Transverse colon (tissue), 4 donors: ENCODE results near the gene LTB. TPM values are rescaled to one million over a fixed set of nuclear protein-coding genes. Genes with fewer than 3 reads are reported as not detected.

Experiments
- DNase-seq: peaks from one replicate; pipeline ENCODE4 v3.0.0-alpha.2; 2019
- H3K27ac ChIP-seq, 4 donors: fragments of 200-600 bp; sonication (generic); 2 replicates each; pipeline ENCODE4 v1.5.1; 2016 to 2018; ENCODE audit warnings: inconsistent platforms in 4 of 4
- H3K27me3 ChIP-seq: fragments of 200-600 bp; sonication (generic); 2 replicates; pipeline ENCODE4 v1.5.1; 2017; ENCODE audit warnings: inconsistent platforms
- H3K36me3 ChIP-seq, 4 donors: fragments of 200-600 bp; sonication (generic); 2 replicates each; pipeline ENCODE4 v1.5.1; 2017 to 2019; ENCODE audit warnings: inconsistent platforms in 4 of 4
- H3K4me1 ChIP-seq, 4 donors: fragments of 200-600 bp; sonication (generic); 2 replicates each; pipeline ENCODE4 v1.5.1; 2017 to 2020; ENCODE audit warnings: inconsistent platforms in 4 of 4
- H3K4me3 ChIP-seq, 4 donors: fragments of 200-600 bp; sonication (generic); 1 replicate in 1 of 4; 2 replicates in 3 of 4; pipeline versions ENCODE4 v1.5.1 to v1.6.1; 2017 to 2019; ENCODE audit warnings: inconsistent platforms in 4 of 4
- H3K9me3 ChIP-seq, 2 donors: fragments of 200-600 bp; sonication (generic); 2 replicates each; pipeline ENCODE4 v1.5.1; 2017 to 2019; ENCODE audit warnings: inconsistent platforms in 2 of 2
- EP300 ChIP-seq: sonication (generic); formaldehyde crosslinking; IDR thresholded peaks from one replicate; pipeline ENCODE4 v1.6.1; 2017; ENCODE audit warnings: antibody characterized with exemption, low read depth
- POLR2A ChIP-seq: fragments of 450-650 bp; IDR thresholded peaks from one replicate; pipeline ENCODE4 v1.6.1; 2016; ENCODE audit warnings: antibody characterized with exemption, mild to moderate bottlenecking, moderate library complexity
- POLR2AphosphoS5 ChIP-seq, 3 donors: sonication (generic); formaldehyde crosslinking; IDR thresholded peaks; one replicate each; pipeline ENCODE4 v1.6.1; 2016; ENCODE audit warnings: antibody characterized with exemption in 3 of 3
- WGBS, 2 donors: methylation state at CpG; one replicate each; pipeline ENCODE4 v1.1.5; 2018; ENCODE audit warnings: low coverage in 1 of 2; 5-methylcytosine and 5-hydroxymethylcytosine counted together
- in situ Hi-C, 4 donors: fragments of 200-750 bp; cut with MboI; loops; one replicate each; pipeline versions ENCODE4 v1.15.0 to v1.15.1; 2017; ENCODE audit warnings: low sequenced_read_pairs in 3 of 4, low pct_ligation_motif_present in 1 of 4, low pct_unique_long_range_greater_than_20kb in 1 of 4
- intact Hi-C: fragments of 100-400 bp; cut with DNase I; formaldehyde crosslinking; loops from one replicate; pipeline ENCODE4 v1.15.1; 2023; ENCODE audit warnings: low total_unique reads
- total RNA-seq, 4 donors: library from RNA; depleted of rRNA; stranded (reverse); fragments of >200 nt; gene quantifications; one replicate each; pipeline ENCODE4 v1.1.0, GENCODE V29; 2016
- TF ChIP-seq, protein P1 (sequence below), 5 experiments: fragments of 200-600 bp in 3 of 5; fragments of 450-650 bp in 2 of 5; sonication (generic) in 3 of 5; IDR thresholded peaks; 1 replicate in 2 of 5; 2 replicates in 3 of 5; pipeline ENCODE4 v1.5.1; 2016 to 2017; ENCODE audit warnings: antibody characterized with exemption in 5 of 5, inconsistent platforms in 3 of 5, mild to moderate bottlenecking in 2 of 5, moderate library complexity in 1 of 5

LTB gene
- total RNA-seq, 4 donors from 2014 or later: 7.6 to 34.8 TPM; not detected in 2

DNA sequence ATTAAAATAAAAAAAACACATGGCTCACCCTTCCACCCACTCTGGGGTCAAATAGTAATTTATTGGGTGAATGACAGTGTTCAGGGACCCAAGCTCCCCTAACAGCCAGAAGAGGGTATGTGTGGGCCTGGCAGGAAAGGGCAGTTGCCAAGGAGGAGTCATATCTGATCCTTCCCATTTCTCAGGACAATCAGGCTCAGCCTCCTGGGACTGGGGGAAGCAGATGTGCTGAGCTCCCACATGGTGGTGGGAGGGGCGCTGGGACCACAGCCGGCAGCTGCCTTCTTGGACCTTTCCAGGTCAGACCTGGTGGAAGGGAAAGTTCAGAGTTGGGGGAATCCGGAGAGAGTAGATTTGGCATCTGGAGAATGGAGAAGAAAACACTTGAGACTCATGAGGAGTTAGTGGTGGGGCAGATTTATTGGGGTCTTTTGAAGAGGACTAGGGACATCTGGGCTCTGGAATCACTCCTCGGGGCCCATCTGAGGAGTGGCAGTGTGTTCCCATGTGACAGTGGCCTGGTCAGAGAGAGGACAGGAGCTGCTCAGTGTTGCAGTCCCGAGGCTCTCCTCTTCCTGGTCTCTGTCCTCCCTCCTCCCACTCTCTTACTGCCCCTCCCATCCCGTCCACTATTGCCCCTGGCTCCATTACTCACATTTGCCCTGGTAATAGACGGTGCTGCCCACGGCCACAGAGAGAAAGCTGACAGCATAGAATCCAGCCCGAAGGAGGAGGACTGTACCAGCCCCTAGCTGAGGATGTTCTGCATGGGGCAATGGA lies 6.8 kb upstream of the LTB start:
- Histone ChIP-seq H3K9me3 (no peaks in the 10 kb centered on the region), H3K36me3 (no peaks in the 10 kb centered on the region), H3K4me3 (no peak overlapping the region), H3K27ac (no peak overlapping the region), H3K27me3 (no peaks in the 10 kb centered on the region), H3K4me1 (peaks cover 0 to 21% (median 0%) of the 10 kb centered on the region in 4 donors)
- no peak for DNase-seq
- in situ Hi-C loops (no loop called here), intact Hi-C loops (no loop called here)
- WGBS, 2 donors: 33 to 61% methylated on average over 2 to 9 of the region's 9 CpGs
- TF ChIP-seq EP300 (no peak), POLR2A (no peak), POLR2AphosphoS5 (IDR thresholded peaks at IDR 0.05) (no peak)
- TF ChIP-seq, protein P1, sequence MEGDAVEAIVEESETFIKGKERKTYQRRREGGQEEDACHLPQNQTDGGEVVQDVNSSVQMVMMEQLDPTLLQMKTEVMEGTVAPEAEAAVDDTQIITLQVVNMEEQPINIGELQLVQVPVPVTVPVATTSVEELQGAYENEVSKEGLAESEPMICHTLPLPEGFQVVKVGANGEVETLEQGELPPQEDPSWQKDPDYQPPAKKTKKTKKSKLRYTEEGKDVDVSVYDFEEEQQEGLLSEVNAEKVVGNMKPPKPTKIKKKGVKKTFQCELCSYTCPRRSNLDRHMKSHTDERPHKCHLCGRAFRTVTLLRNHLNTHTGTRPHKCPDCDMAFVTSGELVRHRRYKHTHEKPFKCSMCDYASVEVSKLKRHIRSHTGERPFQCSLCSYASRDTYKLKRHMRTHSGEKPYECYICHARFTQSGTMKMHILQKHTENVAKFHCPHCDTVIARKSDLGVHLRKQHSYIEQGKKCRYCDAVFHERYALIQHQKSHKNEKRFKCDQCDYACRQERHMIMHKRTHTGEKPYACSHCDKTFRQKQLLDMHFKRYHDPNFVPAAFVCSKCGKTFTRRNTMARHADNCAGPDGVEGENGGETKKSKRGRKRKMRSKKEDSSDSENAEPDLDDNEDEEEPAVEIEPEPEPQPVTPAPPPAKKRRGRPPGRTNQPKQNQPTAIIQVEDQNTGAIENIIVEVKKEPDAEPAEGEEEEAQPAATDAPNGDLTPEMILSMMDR (IDR thresholded peaks at IDR 0.05): no peak

DNA sequence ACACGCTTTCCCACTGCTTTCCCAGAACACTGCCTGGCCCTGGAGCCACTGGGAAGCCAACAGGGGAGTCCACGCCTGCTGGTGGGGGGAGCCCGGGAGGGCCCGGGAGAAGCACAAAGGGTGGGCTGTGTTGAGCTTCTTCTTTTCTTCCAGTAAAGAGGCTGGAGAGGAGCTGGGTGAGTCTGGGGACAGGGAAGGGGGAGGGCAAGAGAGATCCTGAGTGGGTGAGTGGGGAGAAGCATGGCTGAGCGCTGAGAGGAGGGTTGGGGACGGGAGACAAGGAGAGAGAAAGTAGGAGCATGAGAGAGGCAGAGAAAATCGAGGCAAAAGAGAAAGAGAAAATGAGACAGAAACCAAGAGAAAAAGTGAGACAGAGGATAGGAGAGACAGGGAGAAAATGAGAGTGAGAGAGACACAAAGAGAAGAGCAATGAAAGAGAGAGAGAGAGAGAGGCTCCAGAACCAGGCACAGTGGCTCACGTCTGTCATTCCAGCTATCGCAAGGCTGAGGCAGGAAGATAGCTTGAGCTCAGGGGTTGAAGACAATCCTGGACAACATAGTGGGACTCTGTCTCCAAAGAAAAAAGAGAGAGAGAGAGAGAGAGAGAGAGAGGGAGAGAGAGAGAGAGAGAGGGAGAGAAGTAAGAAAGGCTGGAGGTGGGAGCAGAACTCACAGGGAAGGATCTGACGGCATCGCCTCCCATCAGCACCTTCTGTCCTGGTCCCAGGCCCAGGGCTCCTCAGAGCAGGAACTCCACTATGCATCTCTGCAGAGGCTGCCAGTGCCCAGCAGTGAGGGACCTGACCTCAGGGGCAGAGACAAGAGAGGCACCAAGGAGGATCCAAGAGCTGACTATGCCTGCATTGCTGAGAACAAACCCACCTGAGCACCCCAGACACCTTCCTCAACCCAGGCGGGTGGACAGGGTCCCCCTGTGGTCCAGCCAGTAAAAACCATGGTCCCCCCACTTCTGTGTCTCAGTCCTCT lies 5.9 kb upstream of the LTB start:
- H3K27ac ChIP-seq: peak overlapping the region; percentile 51 to 69 (median 57)
- in situ Hi-C loops: no loop called here
- no peaks in the 10 kb centered on the region for H3K27me3 ChIP-seq
- TF ChIP-seq POLR2A (no peak), EP300 (no peak), POLR2AphosphoS5 (IDR thresholded peaks at IDR 0.05) (no peak)
- TF ChIP-seq, protein P1 (IDR thresholded peaks at IDR 0.05): no peak
- 59 to 61% methylated on average over 4 to 12 of the region's 12 CpGs for WGBS, 2 donors
- H3K4me1 ChIP-seq: peaks cover 0 to 21% (median 0%) of the 10 kb centered on the region in 4 donors
- no peaks in the 10 kb centered on the region for H3K36me3 ChIP-seq
- no peak for DNase-seq
- no peaks in the 10 kb centered on the region for H3K9me3 ChIP-seq
- intact Hi-C loops: no loop called here
- H3K4me3 ChIP-seq: peak overlapping the region in 1 of 4 donors; percentile 9

DNA sequence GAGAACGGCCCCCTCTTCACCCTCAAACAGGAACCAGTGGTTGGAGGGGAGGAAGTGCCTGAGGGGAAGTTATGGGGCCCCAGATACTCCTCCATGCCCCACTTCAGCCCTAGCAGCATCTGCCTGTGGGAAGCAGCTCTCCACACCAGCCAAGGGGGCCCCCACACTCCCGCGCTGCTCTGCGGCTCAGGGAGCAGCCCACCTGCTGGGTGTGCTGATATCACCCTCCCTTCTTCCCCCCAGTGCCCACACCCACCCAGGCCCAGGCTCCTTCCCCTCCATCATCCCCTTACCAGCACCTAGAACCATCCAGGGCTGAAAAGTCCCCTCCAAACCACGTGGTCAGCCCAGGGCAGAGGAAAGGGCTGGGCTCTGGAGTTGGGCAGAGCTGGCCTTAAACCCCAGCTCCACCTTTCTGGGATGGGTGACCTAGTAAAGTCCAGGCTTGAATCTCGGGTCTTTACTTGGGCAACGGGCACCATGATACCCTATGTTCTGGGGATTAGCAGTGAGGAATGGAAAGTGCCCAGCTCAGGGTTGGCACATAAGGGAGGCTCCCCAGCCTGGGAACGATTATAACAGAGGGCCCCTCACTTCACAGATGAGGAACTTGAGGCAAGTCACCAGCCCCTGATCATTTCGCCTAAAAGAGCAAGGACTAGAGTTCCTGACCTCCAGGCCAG lies 4.5 kb upstream of the LTB start:
- H3K36me3 ChIP-seq: no peaks in the 10 kb centered on the region
- intact Hi-C loops: no loop called here
- peaks cover under 1 to 32% (median 3%) of the 10 kb centered on the region in 4 donors for H3K4me1 ChIP-seq
- 64% methylated on average over 9 of the region's 9 CpGs; no CpG with 5 or more reads in 1 of the 2 donors for WGBS, 2 donors
- no peaks in the 10 kb centered on the region for H3K9me3 ChIP-seq
- H3K27ac ChIP-seq: peak overlapping the region; percentile 52 to 69 (median 58)
- no peak overlapping the region for H3K4me3 ChIP-seq
- in situ Hi-C loops: no loop called here
- DNase-seq: peak; percentile 24
- H3K27me3 ChIP-seq: no peaks in the 10 kb centered on the region
- TF ChIP-seq POLR2A (no peak), EP300 (no peak), POLR2AphosphoS5 (IDR thresholded peaks at IDR 0.05) (no peak)
- TF ChIP-seq, protein P1 (IDR thresholded peaks at IDR 0.05): no peak
